ENCODE results near the gene CLOCK.

The CLOCK gene

GRCh38 chr4:55488716-55489115 is 58.0 kb downstream of the CLOCK start:
- H3K4me3 ChIP-seq (ENCODE audit: low read depth, low read length): no peak overlapping the region

DNA sequence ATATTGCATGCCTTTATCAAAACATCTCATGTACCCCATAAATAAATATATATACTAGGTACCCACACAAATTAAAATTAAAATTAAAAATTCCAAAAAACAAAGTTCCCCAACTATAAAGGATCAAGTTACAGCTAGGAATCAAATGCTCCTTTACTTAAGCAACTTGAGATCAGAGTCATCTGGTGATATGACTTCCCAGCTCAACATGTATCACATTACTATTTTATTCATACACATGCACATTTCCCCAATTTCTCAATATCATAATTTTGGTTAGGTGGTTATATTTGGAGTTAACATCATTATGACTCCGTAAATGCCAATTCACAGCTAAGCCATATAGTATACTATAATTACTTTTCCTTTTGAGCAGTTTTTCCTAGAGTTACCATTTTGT is 60.9 kb downstream of the CLOCK start:
- no peak overlapping the region for H3K4me3 ChIP-seq (ENCODE audit: low read depth, low read length)

GRCh38 chr4:55483315-55483714 is 63.4 kb downstream of the CLOCK start:
- H3K4me3 ChIP-seq (ENCODE audit: low read depth, low read length): no peak overlapping the region

DNA sequence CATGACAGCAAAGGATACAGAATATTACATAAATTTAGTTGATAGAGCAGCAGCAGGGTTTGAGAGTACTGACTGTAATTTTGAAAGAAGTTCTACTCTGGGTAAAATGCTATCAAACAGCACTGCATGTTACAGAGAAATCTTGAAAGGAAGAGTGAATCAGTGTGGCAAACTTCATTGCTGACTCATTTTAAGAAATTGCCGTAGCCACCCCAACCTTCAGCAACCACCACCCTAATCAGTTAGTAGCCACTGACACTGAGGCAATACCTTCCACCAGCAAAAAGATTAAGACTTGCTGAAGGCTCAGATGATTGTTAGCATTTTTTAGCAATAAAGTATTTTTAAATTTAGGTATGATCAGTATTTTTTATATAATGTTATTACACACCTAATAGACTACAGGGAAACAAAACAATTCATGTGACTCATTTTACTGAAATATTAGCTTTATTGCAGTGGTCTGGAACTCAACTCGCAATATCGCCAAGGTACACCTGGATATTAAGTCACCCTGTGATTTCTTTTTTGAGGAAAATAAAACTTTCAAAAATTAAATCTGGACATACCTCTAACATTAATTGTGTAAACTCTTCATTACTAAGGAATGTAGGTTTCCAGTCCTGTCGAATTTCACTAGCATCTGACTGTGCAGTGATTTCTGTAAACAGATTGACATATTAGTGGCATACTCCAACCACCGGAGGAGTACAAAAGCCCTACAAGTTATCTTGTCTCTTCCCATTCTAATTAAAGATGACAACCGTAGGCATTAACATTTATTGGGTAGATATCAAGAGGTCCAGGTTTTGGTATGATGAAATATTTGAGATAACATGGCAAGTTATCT is 71.1 kb downstream of the CLOCK start:
- H3K4me3 ChIP-seq (ENCODE audit: low read depth, low read length): no peak overlapping the region

DNA sequence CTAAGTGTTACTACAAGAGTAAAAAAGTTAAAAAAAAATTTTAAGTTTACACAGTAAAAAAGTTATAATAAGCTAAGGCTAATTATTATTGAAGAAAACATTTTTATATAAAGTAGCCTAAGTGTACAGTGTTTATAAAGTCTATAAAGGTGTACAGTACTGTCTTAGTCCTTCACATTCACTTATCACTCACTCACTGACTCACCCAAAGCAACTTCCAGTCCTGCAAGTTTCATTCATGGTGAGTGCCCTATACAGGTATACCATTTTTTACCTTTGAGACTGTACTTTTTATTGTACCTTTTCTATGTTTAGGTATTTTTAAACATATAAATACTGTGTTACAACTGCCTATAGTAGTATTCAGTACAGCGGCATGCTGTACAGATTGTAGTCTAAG is 76.7 kb downstream of the CLOCK start:
- H3K4me3 ChIP-seq (ENCODE audit: low read depth, low read length): no peak overlapping the region

DNA sequence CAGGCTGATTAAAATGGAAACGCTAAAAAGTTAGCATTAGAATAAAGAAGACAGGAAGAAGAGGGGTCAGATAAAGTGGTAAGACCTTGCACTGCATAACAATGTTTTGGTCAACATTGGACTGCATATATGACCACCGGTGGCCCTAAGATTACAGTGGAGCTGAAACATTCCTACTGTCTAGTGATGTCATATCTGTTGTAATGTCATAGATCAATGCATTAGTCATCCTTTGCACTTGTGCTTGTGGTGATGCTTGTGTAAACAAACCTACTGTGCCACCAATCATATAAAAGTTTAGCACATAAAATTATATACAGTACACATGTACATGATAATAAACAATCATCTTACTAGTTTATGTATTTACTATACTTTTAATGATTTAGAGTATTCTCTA is 78.0 kb downstream of the CLOCK start:
- no peak overlapping the region for H3K4me3 ChIP-seq (ENCODE audit: low read depth, low read length)

DNA sequence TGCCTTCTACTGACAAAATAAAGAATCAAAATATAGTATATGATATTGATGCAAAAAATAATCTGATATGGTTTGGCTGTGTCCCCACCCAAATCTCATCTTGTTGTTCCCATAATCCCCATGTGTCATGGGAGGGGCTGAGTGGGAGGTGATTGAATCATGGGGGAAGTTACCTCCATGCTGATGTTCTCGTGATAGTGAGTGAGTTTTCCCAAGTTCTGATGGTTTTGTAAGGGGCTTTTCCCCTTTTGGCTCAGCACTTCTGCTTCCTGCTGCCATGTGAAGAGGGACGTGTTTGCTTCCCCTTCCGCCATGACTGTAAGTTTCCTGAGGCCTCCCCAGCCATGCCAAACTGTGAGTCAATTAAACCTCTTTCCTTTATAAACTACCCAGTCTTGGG is 80.7 kb downstream of the CLOCK start:
- H3K4me3 ChIP-seq (ENCODE audit: low read depth, low read length): no peak overlapping the region

DNA sequence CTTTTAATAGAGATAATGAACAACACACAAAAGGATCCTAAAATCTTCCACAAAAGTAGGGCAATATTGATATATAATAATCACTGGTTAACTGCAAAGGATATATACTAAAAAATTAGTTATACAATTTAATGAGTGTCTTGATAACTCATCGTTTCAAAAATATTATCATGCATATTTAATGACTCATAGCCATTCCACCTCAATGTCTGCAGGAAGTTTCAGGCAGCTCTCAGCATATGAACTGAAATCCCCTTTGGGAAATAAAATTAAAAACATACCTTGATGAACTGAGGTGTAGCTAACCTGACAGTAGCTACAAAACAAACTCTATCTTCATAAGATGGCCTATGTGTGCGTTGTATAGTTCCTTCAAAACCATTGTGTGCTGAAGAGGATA is 88.1 kb downstream of the CLOCK start:
- H3K4me3 ChIP-seq (ENCODE audit: low read depth, low read length): no peak overlapping the region

GRCh38 chr4:55458164-55458563 is 88.5 kb downstream of the CLOCK start:
- H3K4me3 ChIP-seq (ENCODE audit: low read depth, low read length): no peak overlapping the region

GRCh38 chr4:55450566-55450965 is 96.1 kb downstream of the CLOCK start:
- no peak overlapping the region for H3K4me3 ChIP-seq (ENCODE audit: low read depth, low read length)

- no peak overlapping the region for H3K4me3 ChIP-seq (ENCODE audit: low read depth, low read length)
These were observed 98.9 kb downstream of the CLOCK start for GRCh38 chr4:55447831-55448230.

- H3K4me3 ChIP-seq (ENCODE audit: low read depth, low read length): no peak overlapping the region
These were observed 99.5 kb downstream of the CLOCK start for GRCh38 chr4:55447108-55447708.

GRCh38 chr4:55446578-55446922 is 100.2 kb downstream of the CLOCK start:
- no peak overlapping the region for H3K4me3 ChIP-seq (ENCODE audit: low read depth, low read length)

GRCh38 chr4:55445921-55446577 is 100.7 kb downstream of the CLOCK start:
- no peak overlapping the region for H3K4me3 ChIP-seq (ENCODE audit: low read depth, low read length)

DNA sequence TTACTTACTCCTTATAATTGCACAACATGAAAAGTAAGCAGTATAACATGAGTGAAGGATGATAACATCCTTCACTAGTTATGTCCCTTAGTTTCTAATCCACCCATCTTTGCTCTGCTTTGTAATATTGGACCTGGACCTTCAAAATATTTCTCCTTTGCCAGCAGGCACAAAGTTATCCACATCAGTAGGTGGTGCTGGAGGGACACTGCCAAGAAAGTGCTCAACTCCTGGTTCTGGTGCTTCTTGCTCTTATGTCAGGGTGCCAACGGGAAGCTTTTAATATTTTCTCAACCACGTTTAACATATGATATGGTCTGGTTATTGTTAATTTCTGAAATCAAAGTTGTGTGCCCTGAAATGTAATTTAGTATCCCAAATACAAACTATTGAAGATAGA is 101.9 kb downstream of the CLOCK start:
- no peak overlapping the region for H3K4me3 ChIP-seq (ENCODE audit: low read depth, low read length)

DNA sequence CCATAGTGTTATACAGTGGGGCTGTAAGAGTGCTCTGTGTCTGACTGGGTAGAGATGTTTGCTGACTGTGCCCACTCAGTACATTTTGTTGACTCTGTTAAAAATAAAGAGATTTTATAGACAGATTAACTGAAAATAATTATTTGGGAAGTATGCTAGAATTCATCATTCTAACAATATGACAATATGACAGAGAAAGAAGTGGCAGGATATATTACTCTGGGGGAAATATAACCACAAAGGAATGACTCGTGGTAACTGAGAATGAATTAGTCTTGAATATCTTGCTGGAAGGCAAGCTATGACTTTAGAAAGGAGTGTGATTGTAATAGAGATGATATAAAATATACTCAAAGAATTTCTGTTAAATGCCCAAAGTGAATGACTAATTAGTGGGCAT is 104.2 kb downstream of the CLOCK start:
- H3K4me3 ChIP-seq (ENCODE audit: low read depth, low read length): no peak overlapping the region

GRCh38 chr4:55440786-55441185 is 105.9 kb downstream of the CLOCK start:
- no peak overlapping the region for H3K4me3 ChIP-seq (ENCODE audit: low read depth, low read length)

DNA sequence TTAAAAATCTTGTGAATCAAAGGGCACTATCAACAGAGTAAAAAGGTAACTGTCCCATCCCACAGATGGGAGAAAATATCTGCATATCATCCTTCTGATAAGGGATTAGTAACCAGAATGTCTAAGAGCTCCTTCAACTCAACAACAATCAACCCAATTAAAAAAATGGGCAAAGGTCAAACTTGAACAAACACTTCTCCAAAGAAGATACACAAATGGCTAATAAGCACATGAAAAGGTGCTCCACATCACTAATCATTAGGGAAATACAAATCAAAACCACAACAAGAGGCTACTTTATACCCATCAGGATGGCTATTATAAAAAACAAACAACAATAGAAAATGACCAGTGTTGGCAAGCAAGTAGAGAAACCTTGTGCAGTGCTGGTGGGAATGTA is 107.7 kb downstream of the CLOCK start:
- no peak overlapping the region for H3K4me3 ChIP-seq (ENCODE audit: low read depth, low read length)

DNA sequence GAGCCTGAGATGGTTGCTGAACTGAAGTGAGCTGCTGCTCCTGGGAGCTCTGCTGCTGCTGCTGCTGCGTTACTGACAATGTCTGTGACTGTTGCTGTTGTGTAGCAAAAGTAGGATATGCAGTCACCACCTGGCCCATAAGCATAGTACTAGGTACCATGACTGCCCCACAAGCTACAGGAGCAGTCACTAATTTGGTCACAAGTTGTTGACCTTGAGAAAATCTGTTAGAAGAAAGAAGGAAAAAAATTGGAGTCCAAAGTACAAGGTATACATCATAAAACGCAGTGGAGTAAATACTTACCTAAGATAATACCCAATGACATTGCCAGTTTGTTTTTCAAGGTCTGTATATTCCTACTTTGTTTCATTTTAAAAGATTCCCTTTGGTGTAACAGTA is 108.4 kb downstream of the CLOCK start:
- H3K4me3 ChIP-seq (ENCODE audit: low read depth, low read length): no peak overlapping the region

- no peak overlapping the region for H3K4me3 ChIP-seq (ENCODE audit: low read depth, low read length)
These were observed 108.9 kb downstream of the CLOCK start for GRCh38 chr4:55437823-55438222.

GRCh38 chr4:55437356-55437796 is 109.3 kb downstream of the CLOCK start:
- H3K4me3 ChIP-seq (ENCODE audit: low read depth, low read length): no peak overlapping the region

DNA sequence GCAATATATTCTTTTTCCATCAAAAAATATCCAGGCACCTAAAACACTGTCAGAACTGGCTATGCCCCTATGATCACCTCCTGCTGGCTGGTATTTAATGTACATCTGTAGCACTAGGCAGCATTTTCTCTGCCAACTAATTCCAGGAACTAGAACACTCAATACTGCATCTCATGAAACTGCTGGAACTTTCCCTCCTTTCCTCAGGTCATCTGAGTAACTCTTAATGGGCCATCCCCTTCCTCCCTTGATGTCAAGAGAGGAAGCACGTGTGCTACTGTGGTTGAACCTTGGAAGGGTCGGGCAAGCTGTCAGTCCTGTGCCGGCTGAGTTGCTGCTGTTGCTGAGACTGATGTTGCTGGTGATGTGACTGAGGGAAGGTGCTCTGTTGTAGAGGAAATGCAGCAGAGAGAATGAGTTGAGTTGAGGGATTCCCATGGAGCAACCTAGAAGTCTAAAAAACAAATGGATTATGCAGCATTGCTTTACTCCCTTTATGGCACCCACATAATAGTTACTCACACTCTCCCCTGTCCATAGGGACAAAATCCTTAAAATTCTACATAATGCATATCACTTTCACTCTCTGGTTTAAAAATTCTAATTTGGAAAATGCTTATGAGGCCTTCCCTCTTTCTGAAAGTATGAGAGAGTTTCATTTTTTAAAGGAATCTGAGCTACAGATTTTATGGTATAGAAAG is 111.4 kb downstream of the CLOCK start:
- H3K4me3 ChIP-seq (ENCODE audit: low read depth, low read length): no peak overlapping the region
